Brain microvascular endothelial cell (primary cell): ENCODE measurements around the gene GALNT10.

Source experiments
- DNase-seq: peaks from one replicate; pipeline ENCODE4 v3.0.0-alpha.2; 2020
- H3K27ac ChIP-seq: fragments of 250-450 bp; sonication (Bioruptor Pico); 2 replicates; pipeline ENCODE4 v1.5.1; 2020; ENCODE audit warnings: mild to moderate bottlenecking, moderate library complexity
- H3K27me3 ChIP-seq: fragments of 250-450 bp; sonication (Bioruptor Pico); replicated peaks from 2 replicates; pipeline ENCODE4 v1.5.1; 2020; ENCODE audit warnings: mild to moderate bottlenecking
- H3K36me3 ChIP-seq: fragments of 250-450 bp; sonication (Bioruptor Pico); replicated peaks from 2 replicates; pipeline ENCODE4 v1.5.1; 2020; ENCODE audit warnings: mild to moderate bottlenecking
- H3K4me3 ChIP-seq: 2 replicates; pipeline ENCODE4 v1.5.1; 2011; ENCODE audit warnings: low read depth, mild to moderate bottlenecking, control low read depth, low read length, moderate library complexity
- CTCF ChIP-seq: IDR thresholded peaks from 2 replicates; pipeline ENCODE4 v1.5.1; 2011; ENCODE audit warnings: low read depth, mild to moderate bottlenecking, moderate library complexity, low read length, control low read depth, inconsistent platforms; ENCODE audit errors: missing control alignments
- in situ Hi-C: cut with HindIII; loops from 2 replicates; pipeline ENCODE4 v1.10.0; 2017; ENCODE audit warnings: low sequenced_read_pairs, low pct_ligation_motif_present

Gene GALNT10

GRCh38 chr5:154377754-154378533 lies 187.4 kb downstream of the GALNT10 start:
- Histone ChIP-seq H3K27ac (no peak overlapping the region), H3K27me3 (no peaks in the 10 kb centered on the region), H3K4me3 (no peak overlapping the region), H3K36me3 (peaks cover 52% of the 10 kb centered on the region)
- in situ Hi-C loops: no loop called here
- no peak for TF ChIP-seq CTCF
- DNase-seq: no peak

DNA sequence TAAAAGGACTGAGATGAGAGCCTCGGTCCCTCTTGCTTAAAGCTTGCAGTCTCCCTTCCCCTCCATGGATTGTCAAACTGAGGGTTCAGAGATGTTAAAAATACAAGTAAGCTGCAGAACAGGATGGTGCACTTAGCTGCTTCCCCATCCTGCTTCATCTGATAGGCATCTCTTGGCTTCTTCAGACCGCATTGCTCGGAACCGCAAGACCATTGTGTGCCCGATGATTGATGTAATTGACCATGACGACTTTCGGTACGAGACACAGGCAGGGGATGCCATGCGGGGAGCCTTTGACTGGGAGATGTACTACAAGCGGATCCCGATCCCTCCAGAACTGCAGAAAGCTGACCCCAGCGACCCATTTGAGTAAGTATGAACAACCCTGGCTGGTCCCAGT lies 189.7 kb downstream of the GALNT10 start:
- Histone ChIP-seq H3K4me3 (no peak overlapping the region), H3K27ac (no peak overlapping the region), H3K36me3 (peaks cover 63% of the 10 kb centered on the region), H3K27me3 (no peaks in the 10 kb centered on the region)
- in situ Hi-C loops: no loop called here
- TF ChIP-seq CTCF: no peak
- no peak for DNase-seq

DNA sequence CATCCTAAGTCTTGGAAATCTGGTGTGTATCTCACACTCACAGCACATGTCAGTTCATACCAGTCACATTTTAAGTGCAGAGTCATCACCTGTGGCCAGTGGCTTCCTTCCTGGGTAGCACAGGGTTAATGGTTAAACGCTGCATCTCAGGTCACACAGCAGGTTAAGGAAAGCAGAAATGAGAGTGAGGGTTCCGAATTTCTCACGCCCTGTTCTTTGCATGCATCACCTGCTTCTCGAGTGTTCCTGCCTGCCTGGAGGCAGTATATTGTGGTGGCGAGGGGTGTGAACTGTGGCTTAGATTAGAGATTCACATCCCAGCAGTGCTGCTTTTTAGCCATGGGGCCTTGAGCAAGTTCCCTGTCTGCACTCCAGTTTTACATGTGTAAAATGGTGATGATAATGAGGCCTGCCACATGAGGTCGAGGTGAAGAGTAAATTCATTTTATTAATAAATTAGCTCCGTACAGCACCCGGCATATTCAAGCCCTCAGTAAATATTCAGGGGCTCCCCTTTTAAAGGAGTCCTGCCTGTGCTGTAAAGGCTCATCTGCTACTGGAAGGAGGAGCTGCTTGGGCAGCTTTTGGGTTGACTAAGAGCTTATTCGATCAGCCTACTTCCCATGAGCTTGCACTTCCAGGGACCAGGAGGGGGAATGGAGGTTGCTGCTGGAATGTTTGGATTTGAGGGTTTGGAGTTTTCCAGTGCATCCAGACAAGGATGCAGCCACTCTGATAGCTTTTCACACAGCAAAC lies 194.1 kb downstream of the GALNT10 start:
- no peak for DNase-seq
- Histone ChIP-seq H3K36me3 (peaks cover 39% of the 10 kb centered on the region), H3K27me3 (no peaks in the 10 kb centered on the region), H3K4me3 (no peak overlapping the region), H3K27ac (no peak overlapping the region)
- TF ChIP-seq CTCF: no peak
- in situ Hi-C loops: no loop called here

DNA sequence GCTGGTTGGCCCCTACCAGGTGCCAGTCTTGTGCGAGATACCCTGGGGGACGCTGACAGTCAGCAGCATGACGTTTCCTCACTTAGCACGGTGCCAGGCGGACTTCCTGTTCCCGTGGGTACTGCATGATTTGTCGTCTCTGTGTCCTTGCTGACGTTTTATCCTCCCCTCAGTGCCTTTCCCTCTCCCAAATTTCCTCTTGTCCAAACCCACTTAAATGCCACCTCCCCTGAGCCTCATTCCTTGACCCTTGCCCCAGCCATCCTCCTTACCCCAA lies 194.6 kb downstream of the GALNT10 start:
- in situ Hi-C loops: no loop called here
- TF ChIP-seq CTCF: no peak
- H3K4me3 ChIP-seq: no peak overlapping the region
- no peak overlapping the region for H3K27ac ChIP-seq
- H3K27me3 ChIP-seq: no peaks in the 10 kb centered on the region
- peaks cover 36% of the 10 kb centered on the region for H3K36me3 ChIP-seq
- DNase-seq: no peak

GRCh38 chr5:154386952-154387629 lies 196.6 kb downstream of the GALNT10 start:
- no peaks in the 10 kb centered on the region for H3K27me3 ChIP-seq
- no peak overlapping the region for H3K27ac ChIP-seq
- peaks cover 28% of the 10 kb centered on the region for H3K36me3 ChIP-seq
- DNase-seq: no peak
- no peak for TF ChIP-seq CTCF
- in situ Hi-C loops: no loop called here
- no peak overlapping the region for H3K4me3 ChIP-seq
